Keratinocyte (primary cell): ENCODE data around the gene MTUS2. TPM values are rescaled to one million over a fixed set of nuclear protein-coding genes. Genes with fewer than 3 reads are reported as not detected.

Experiments
- DNase-seq: peaks from one replicate; pipeline ENCODE4 v3.0.0-alpha.2; 2011; ENCODE audit warnings: low read depth, missing footprints, low spot score
- FAIRE-seq: peaks from 2 replicates; lab custom pipeline; 2011; peaks lifted over from hg19 to GRCh38; lab: Jason Lieb, UNC
- H2AFZ ChIP-seq: 2 replicates; pipeline ENCODE4 v1.6.0; 2012; ENCODE audit warnings: low read length, control low read depth, inconsistent platforms; ENCODE audit not compliant: control insufficient read depth
- H3K27ac ChIP-seq: 2 replicates; pipeline ENCODE4 v1.5.1; 2011; ENCODE audit warnings: low read length; ENCODE audit not compliant: control insufficient read depth, insufficient read depth
- H3K27me3 ChIP-seq: 3 replicates; pipeline ENCODE4 v1.6.0; 2011; ENCODE audit warnings: low read length; ENCODE audit not compliant: control insufficient read depth, insufficient read depth; ENCODE audit errors: extremely low read depth
- H3K36me3 ChIP-seq, 2 experiments: 2 replicates in 1 of 2; 3 replicates in 1 of 2; pipeline ENCODE4 v1.5.1; 2011; ENCODE audit warnings: low read length in 2 of 2, mild to moderate bottlenecking in 1 of 2; ENCODE audit not compliant: control insufficient read depth in 2 of 2, insufficient read depth in 2 of 2; ENCODE audit errors: extremely low read depth in 1 of 2
- H3K4me1 ChIP-seq: 3 replicates; pipeline ENCODE4 v1.5.1; 2011; ENCODE audit warnings: low read length; ENCODE audit not compliant: control insufficient read depth, insufficient read depth; ENCODE audit errors: extremely low read depth
- H3K4me2 ChIP-seq: 3 replicates; pipeline ENCODE4 v1.6.0; 2011; ENCODE audit warnings: low read depth, low read length; ENCODE audit not compliant: control insufficient read depth, insufficient read depth; ENCODE audit errors: extremely low read depth
- H3K4me3 ChIP-seq, 3 experiments: fragments of 200-600 bp in 1 of 3; sonication (generic) in 1 of 3; 2 replicates in 2 of 3; 3 replicates in 1 of 3; pipeline ENCODE4 v1.5.1; 2011 to 2016; ENCODE audit warnings: low read length in 3 of 3, mild to moderate bottlenecking in 3 of 3, control low read depth in 2 of 3, inconsistent platforms in 1 of 3, low read depth in 1 of 3, mixed read lengths in 1 of 3, mixed run types in 1 of 3, moderate library complexity in 1 of 3; ENCODE audit not compliant: control insufficient read depth in 2 of 3, insufficient read depth in 2 of 3; ENCODE audit errors: extremely low read depth in 1 of 3
- H3K79me2 ChIP-seq: 2 replicates; pipeline ENCODE4 v1.6.0; 2012; ENCODE audit warnings: low read length; ENCODE audit not compliant: control insufficient read depth, insufficient read depth
- H3K9ac ChIP-seq: 3 replicates; pipeline ENCODE4 v1.6.0; 2011; ENCODE audit warnings: low read length; ENCODE audit not compliant: control insufficient read depth, insufficient read depth; ENCODE audit errors: extremely low read depth
- H3K9me1 ChIP-seq: 3 replicates; pipeline ENCODE4 v1.6.0; 2011; ENCODE audit warnings: low read length; ENCODE audit not compliant: control insufficient read depth, insufficient read depth; ENCODE audit errors: extremely low read depth
- H3K9me3 ChIP-seq: 2 replicates; pipeline ENCODE4 v1.5.1; 2012; ENCODE audit warnings: low read depth, low read length; ENCODE audit not compliant: control insufficient read depth
- H4K20me1 ChIP-seq: 3 replicates; pipeline ENCODE4 v1.6.0; 2011; ENCODE audit warnings: low read length; ENCODE audit not compliant: control insufficient read depth, insufficient read depth; ENCODE audit errors: extremely low read depth
- CTCF ChIP-seq, 3 experiments: IDR thresholded peaks in 1 of 3; conservative IDR thresholded peaks in 1 of 3; optimal IDR thresholded peaks in 1 of 3; 2 replicates in 2 of 3; 3 replicates in 1 of 3; pipeline versions ENCODE3 to v1.5.1; 2011; ENCODE audit warnings: low read length in 3 of 3, mild to moderate bottlenecking in 3 of 3, moderate library complexity in 2 of 3, control low read depth in 1 of 3, inconsistent platforms in 1 of 3; ENCODE audit not compliant: insufficient read depth in 2 of 3; ENCODE audit errors: extremely low read depth in 1 of 3
- EZH2 ChIP-seq: IDR thresholded peaks from one replicate; pipeline ENCODE4 v1.6.1; 2012; ENCODE audit warnings: inconsistent platforms, mild to moderate bottlenecking, low read length, moderate library complexity
- dilution Hi-C: fragments of 300-500 bp; cut with MboI; formaldehyde crosslinking; loops from one replicate; pipeline ENCODE4 v1.7.0; 2020; ENCODE audit warnings: low sequenced_read_pairs; ENCODE audit not compliant: extremely low pct_ligation_motif_present
- polyA plus RNA-seq, 5 experiments: library from polyadenylated mRNA; depleted of rRNA in 3 of 5; stranded (reverse) in 3 of 5; stranded (forward) in 1 of 5; unstranded in 1 of 5; fragments of >200 nt; gene quantifications; 1 replicate in 1 of 5; 2 replicates in 3 of 5; 3 replicates in 1 of 5; pipeline versions ENCODE4 v1.2.1 to v1.2.3, GENCODE V29; 2011 to 2012; ENCODE audit warnings: missing spikeins in 2 of 5, low read depth in 1 of 5, low replicate concordance in 1 of 5

MTUS2 gene
- polyA plus RNA-seq, 1 donor (not counting 4 experiments of a cell fraction or from before 2014, with no cell fraction given), result 0.17 TPM

GRCh38 chr13:29500386-29500785 is 680.2 kb downstream of the MTUS2 start:
- Histone ChIP-seq H3K9me3 (no peaks in the 10 kb centered on the region), H3K27ac (no peak overlapping the region), H3K4me3 (no peak overlapping the region), H3K27me3 (peaks cover 19% of the 10 kb centered on the region), H3K9me1 (no peaks in the 10 kb centered on the region), H3K79me2 (no peaks in the 10 kb centered on the region), H3K4me2 (no peak overlapping the region), H2AFZ (no peak overlapping the region), H3K9ac (no peak overlapping the region), H3K36me3 (no peaks in the 10 kb centered on the region), H4K20me1 (no peaks in the 10 kb centered on the region), H3K4me1 (peaks cover 5% of the 10 kb centered on the region)
- no peak for DNase-seq
- dilution Hi-C loops, result no loop called here
- TF ChIP-seq EZH2 (no peak), CTCF (optimal IDR thresholded peaks at IDR 0.05 in 1 of 3, IDR thresholded peaks at IDR 0.05 in 1 of 3, conservative IDR thresholded peaks at IDR 0.05 in 1 of 3; ENCODE audit: extremely low read depth in 1 of 3, insufficient read depth in 2 of 3, low read length in 3 of 3) (no peak)
- FAIRE-seq, result no peak

- no peak for TF ChIP-seq EZH2
- no peak for TF ChIP-seq CTCF (optimal IDR thresholded peaks at IDR 0.05 in 1 of 3, IDR thresholded peaks at IDR 0.05 in 1 of 3, conservative IDR thresholded peaks at IDR 0.05 in 1 of 3; ENCODE audit: extremely low read depth in 1 of 3, insufficient read depth in 2 of 3, low read length in 3 of 3)
- no peak overlapping the region for H2AFZ ChIP-seq
- H3K9ac ChIP-seq, result no peak overlapping the region
- no peaks in the 10 kb centered on the region for H3K36me3 ChIP-seq
- H3K27me3 ChIP-seq, result peaks cover 19% of the 10 kb centered on the region
- no peaks in the 10 kb centered on the region for H3K4me1 ChIP-seq
- H3K4me2 ChIP-seq, result no peak overlapping the region
- no peak overlapping the region for H3K4me3 ChIP-seq
- no peaks in the 10 kb centered on the region for H3K79me2 ChIP-seq
- H3K9me1 ChIP-seq, result no peaks in the 10 kb centered on the region
- no peaks in the 10 kb centered on the region for H4K20me1 ChIP-seq
- DNase-seq (no peak), FAIRE-seq (no peak)
- dilution Hi-C loops, result no loop called here
- no peak overlapping the region for H3K27ac ChIP-seq
- no peaks in the 10 kb centered on the region for H3K9me3 ChIP-seq
Observed at GRCh38 chr13:29501674-29502073, 681.5 kb downstream of the MTUS2 start.
